ENCODE results near the gene ANKRD45. TPM values are rescaled to one million over a fixed set of nuclear protein-coding genes. Genes with fewer than 3 reads are reported as not detected.
A peak's percentile ranks its signal among the peaks of the same experiment; 100 is the strongest.
"Not testable (repeated sequence)": the region's sequence is repeated elsewhere in the genome, so short reads cannot be mapped to it uniquely, and the experiment has no call there.

ANKRD45 gene
- total RNA-seq, 1 donor from 2014 or later: not detected

GRCh38 chr1:173682184-173682583, 12.5 kb upstream of the ANKRD45 start:
- H3K27me3 Mint-ChIP-seq (ENCODE audit: low read depth): no peaks in the 10 kb centered on the region
- H3K36me3 Mint-ChIP-seq (ENCODE audit: low read depth): no peaks in the 10 kb centered on the region
- no peak overlapping the region for H3K4me3 Mint-ChIP-seq (ENCODE audit: unreplicated experiment)
- no peak overlapping the region for H3K27ac Mint-ChIP-seq (ENCODE audit: unreplicated experiment)
- no peak for TF ChIP-seq CTCF (IDR thresholded peaks at IDR 0.05)
- DNase-seq (ENCODE audit: low spot score): no peak
- H3K9me3 Mint-ChIP-seq (ENCODE audit: low read depth): peaks cover 15% of the 10 kb centered on the region
- no peaks in the 10 kb centered on the region for H3K4me1 Mint-ChIP-seq (ENCODE audit: low read depth)

- peaks cover 17% of the 10 kb centered on the region for H3K9me3 Mint-ChIP-seq (ENCODE audit: low read depth)
- not testable (repeated sequence) for H3K4me1 Mint-ChIP-seq (ENCODE audit: low read depth); H3K27me3 Mint-ChIP-seq (ENCODE audit: low read depth); DNase-seq (ENCODE audit: low spot score); H3K27ac Mint-ChIP-seq (ENCODE audit: unreplicated experiment); H3K36me3 Mint-ChIP-seq (ENCODE audit: low read depth); H3K4me3 Mint-ChIP-seq (ENCODE audit: unreplicated experiment)
These were observed 10.5 kb upstream of the ANKRD45 start for GRCh38 chr1:173680152-173680551.

- not testable (repeated sequence) for H3K4me1 Mint-ChIP-seq (ENCODE audit: low read depth); H3K27ac Mint-ChIP-seq (ENCODE audit: unreplicated experiment); H3K27me3 Mint-ChIP-seq (ENCODE audit: low read depth); H3K4me3 Mint-ChIP-seq (ENCODE audit: unreplicated experiment); H3K36me3 Mint-ChIP-seq (ENCODE audit: low read depth); DNase-seq (ENCODE audit: low spot score)
- H3K9me3 Mint-ChIP-seq (ENCODE audit: low read depth): peaks cover 13% of the 10 kb centered on the region
These were observed 4.8 kb upstream of the ANKRD45 start for GRCh38 chr1:173674496-173674895.

GRCh38 chr1:173666646-173667045, 3.0 kb downstream of the ANKRD45 start:
- no peaks in the 10 kb centered on the region for H3K36me3 Mint-ChIP-seq (ENCODE audit: low read depth)
- DNase-seq (ENCODE audit: low spot score): no peak
- no peak for TF ChIP-seq CTCF (IDR thresholded peaks at IDR 0.05)
- no peak overlapping the region for H3K4me3 Mint-ChIP-seq (ENCODE audit: unreplicated experiment)
- no peaks in the 10 kb centered on the region for H3K4me1 Mint-ChIP-seq (ENCODE audit: low read depth)
- H3K27ac Mint-ChIP-seq (ENCODE audit: unreplicated experiment): no peak overlapping the region
- peaks cover 3% of the 10 kb centered on the region for H3K9me3 Mint-ChIP-seq (ENCODE audit: low read depth)
- no peaks in the 10 kb centered on the region for H3K27me3 Mint-ChIP-seq (ENCODE audit: low read depth)

- peaks cover 1% of the 10 kb centered on the region for H3K36me3 Mint-ChIP-seq (ENCODE audit: low read depth)
- no peaks in the 10 kb centered on the region for H3K4me1 Mint-ChIP-seq (ENCODE audit: low read depth)
- H3K4me3 Mint-ChIP-seq (ENCODE audit: unreplicated experiment): no peak overlapping the region
- H3K27ac Mint-ChIP-seq (ENCODE audit: unreplicated experiment): peak overlapping the region; percentile 74
- TF ChIP-seq CTCF (IDR thresholded peaks at IDR 0.05): no peak
- DNase-seq (ENCODE audit: low spot score): no peak
- peaks cover 11% of the 10 kb centered on the region for H3K9me3 Mint-ChIP-seq (ENCODE audit: low read depth)
- H3K27me3 Mint-ChIP-seq (ENCODE audit: low read depth): no peaks in the 10 kb centered on the region
These were observed 6.5 kb downstream of the ANKRD45 start for GRCh38 chr1:173663159-173663558.

- no peaks in the 10 kb centered on the region for H3K27me3 Mint-ChIP-seq (ENCODE audit: low read depth)
- H3K27ac Mint-ChIP-seq (ENCODE audit: unreplicated experiment): no peak overlapping the region
- H3K4me1 Mint-ChIP-seq (ENCODE audit: low read depth): no peaks in the 10 kb centered on the region
- DNase-seq (ENCODE audit: low spot score): no peak
- no peak for TF ChIP-seq CTCF (IDR thresholded peaks at IDR 0.05)
- H3K4me3 Mint-ChIP-seq (ENCODE audit: unreplicated experiment): no peak overlapping the region
- H3K36me3 Mint-ChIP-seq (ENCODE audit: low read depth): peaks cover 1% of the 10 kb centered on the region
- peaks cover 11% of the 10 kb centered on the region for H3K9me3 Mint-ChIP-seq (ENCODE audit: low read depth)
These were observed 7.9 kb downstream of the ANKRD45 start for GRCh38 chr1:173661763-173662162.

Measured in chondrocyte (in vitro differentiated cells).